GM04503 (cell line): ENCODE results near the gene C3orf18.

Experiments used
- DNase-seq: peaks from one replicate; pipeline ENCODE4 v3.0.0-alpha.2; 2012; ENCODE audit warnings: low read depth

The C3orf18 gene

GRCh38 chr3:50580683-50581458, 13.3 kb upstream of the C3orf18 start:
- DNase-seq, result no peak

- no peak for DNase-seq
Observed at GRCh38 chr3:50577348-50577747, 9.8 kb upstream of the C3orf18 start.

- no peak for DNase-seq
Observed at GRCh38 chr3:50575372-50575771, 7.8 kb upstream of the C3orf18 start.

- no peak for DNase-seq
Observed at GRCh38 chr3:50574444-50574831, 6.9 kb upstream of the C3orf18 start.

- no peak for DNase-seq
Observed at GRCh38 chr3:50573566-50574443, 6.3 kb upstream of the C3orf18 start.

DNA sequence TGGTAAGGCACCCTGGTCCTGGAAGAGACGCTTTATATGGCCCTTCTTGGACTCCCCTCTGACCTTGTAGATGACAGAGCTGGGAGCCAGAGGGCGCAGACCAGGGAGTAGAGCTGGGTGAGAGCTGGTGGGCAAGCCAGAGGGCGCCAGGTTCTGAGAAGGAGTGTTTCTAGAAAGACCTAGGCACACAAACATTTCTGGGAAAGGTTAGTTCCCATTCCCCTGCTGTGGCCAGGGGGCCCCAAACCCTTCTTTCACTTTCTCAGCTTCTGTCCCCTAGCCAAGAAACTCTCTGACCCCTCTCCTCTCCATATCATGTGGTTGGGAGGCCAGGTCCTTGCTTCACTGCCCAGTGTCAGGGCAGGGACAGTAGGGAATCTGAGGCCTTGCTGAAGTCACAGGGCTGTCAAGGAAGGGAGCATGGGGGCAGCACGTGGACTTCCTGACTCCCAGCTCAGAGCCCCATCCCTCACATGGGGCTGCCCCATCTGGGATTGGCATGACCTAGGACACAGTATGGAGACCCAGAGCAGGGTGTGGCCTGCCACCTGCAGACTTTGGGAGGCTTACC, 5.3 kb upstream of the C3orf18 start:
- DNase-seq, result no peak

DNA sequence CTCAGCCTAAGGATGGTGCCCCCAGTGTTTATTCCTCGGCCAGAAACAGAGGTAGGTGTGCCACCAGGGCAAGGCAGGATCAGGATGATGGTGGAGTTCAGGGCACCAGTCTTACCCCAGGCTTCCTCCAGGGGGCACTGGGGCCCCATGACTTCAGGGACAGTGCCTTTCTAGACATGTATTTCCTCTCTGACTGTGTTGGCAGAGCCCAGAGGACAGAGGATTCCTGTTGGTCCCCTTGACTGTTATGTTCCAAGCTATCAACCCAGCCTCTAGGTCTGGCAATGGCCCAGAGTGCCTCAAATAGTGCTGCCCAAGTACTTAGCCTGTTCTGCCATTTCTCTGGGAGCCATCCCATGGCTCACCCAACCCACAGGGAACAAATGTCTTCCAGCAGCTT, 4.6 kb upstream of the C3orf18 start:
- no peak for DNase-seq

GRCh38 chr3:50571486-50571885, 3.9 kb upstream of the C3orf18 start:
- DNase-seq, result no peak

DNA sequence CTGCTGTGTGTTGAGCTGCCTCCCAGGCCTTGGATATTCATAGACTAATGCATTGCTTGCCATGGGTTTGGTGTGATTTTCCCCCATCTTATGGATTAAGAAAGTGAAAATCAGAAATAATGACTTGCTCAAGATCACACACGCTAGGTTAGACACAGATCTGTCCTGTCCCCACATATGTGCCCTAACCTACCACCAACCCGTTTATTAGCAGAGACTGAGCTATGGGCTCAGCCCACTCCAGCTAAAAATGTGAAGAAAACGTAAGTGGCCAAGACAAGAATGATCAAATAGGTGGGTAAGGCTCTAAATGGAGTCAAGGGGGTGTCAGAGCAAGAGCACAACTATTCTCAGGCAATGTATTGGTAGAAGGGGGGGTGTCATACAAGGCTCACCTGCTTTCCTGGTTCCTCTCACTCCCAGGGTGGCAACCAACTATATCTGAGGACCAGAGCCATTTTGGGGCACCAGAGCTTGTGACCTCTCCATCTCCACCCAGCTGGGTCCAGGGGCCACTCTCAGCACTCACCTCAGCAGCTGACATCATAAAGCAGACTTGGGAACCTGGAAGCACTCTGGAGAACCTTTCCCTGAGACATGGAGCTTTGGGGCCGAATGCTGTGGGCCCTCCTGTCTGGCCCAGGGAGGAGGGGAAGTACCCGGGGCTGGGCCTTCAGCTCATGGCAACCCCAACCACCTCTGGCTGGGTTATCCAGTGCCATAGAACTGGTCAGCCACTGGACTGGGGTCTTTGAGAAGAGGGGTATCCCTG, 3.1 kb upstream of the C3orf18 start:
- DNase-seq, result no peak

- DNase-seq, result peak; percentile 69
Observed at GRCh38 chr3:50568947-50569749, 1.6 kb upstream of the C3orf18 start, which contains the start of gene HEMK1. Gene HEMK1 (plus strand): TSS chr3:50569522. CDS start chr3:50571105, 1,583 bp downstream.

GRCh38 chr3:50567011-50567385, 549 bp downstream of the C3orf18 start:
- DNase-seq, result no peak

DNA sequence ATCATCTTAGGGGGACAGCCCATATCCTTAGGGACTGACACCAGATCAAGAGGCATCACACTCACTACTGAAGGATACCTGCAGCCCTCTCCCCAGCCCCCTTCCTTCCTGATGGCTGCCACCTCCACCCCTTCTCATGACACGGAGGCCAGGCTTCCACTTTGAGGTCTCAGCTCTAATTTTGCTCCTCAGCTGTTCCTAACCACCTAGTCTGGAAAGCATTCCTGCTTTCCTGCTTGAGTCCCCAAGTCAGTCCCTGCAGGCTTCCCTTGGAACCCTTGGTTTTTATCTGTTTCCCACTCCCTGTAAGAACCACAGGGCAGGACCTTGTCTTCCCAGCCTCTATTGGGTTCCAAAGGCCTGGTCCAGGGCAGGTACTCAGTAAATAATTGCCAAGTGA, 3.2 kb downstream of the C3orf18 start:
- no peak for DNase-seq

GRCh38 chr3:50563867-50564266, 3.7 kb downstream of the C3orf18 start:
- DNase-seq, result no peak

GRCh38 chr3:50562861-50563260, 4.7 kb downstream of the C3orf18 start:
- DNase-seq, result peak; percentile 57

- DNase-seq, result no peak
Observed at GRCh38 chr3:50559702-50560101, 7.8 kb downstream of the C3orf18 start.

- DNase-seq, result no peak
Observed at GRCh38 chr3:50557915-50558314, 9.6 kb downstream of the C3orf18 start.

DNA sequence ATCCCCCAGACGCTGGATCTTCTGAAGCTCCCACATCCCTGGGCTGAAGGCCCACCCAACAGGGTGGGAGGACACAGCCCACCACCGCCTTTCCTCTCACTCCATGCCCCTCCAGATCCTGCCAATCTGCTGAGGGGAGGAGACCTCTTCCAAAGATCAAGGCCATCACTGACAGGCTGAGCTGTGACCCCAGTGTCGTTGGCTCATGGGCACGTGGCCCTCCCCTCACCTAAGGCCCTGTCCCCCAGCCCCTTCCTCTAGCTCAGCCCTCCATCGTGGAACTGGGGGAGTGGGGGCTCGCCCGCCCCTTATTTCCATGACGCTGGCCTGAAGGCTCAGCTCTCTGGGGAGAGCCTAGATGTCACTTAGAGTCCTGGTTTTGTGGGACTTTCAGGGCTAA, 10.4 kb downstream of the C3orf18 start:
- DNase-seq, result no peak

DNA sequence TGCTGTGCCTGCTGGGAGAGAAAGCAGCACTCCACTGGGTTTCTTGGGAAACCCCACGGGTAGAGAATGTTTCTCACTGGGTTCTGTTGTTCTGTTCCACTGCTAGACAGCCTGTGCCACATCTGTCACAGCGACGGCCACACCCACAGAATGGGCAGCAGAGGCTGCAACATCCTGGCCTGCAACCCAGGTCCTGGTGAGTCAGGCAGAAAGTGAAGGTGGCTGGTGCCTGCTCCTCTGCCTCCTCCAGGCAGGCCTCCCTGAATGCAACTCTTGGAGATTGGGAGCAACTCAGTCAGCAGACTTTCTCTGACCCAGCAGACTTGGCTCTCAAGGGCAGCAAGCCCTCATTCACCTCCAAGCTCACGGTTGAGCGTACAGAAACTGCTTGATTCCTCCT, 13.0 kb downstream of the C3orf18 start:
- DNase-seq, result no peak

DNA sequence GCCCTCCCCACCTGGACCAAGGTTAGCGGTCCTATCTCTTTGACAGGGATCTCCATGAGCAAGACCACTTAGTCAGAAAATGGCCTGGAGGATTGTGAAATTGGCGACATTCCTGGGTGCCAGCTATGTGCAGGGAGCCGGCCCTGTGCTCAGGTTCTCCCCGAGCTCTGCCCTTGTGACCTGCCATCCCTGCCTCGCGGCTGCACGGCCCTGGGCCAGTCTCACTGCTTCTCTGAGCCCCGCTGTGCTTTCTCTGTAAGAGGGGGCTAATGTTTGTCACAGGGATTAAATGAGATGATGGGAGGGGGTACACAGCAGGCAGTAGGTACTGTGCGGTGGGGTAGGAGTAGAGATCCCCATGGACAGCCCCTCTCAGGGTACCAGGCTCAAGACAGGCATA, 14.9 kb downstream of the C3orf18 start:
- DNase-seq, result no peak

GRCh38 chr3:50551681-50552435, 15.7 kb downstream of the C3orf18 start:
- no peak for DNase-seq
